HL-60/S4 treated with retinoic acid at 250 ng/mL for 4 days and 3 days (cell line): ENCODE measurements around the gene ADK.
"Not testable (repeated sequence)": the region's sequence is repeated elsewhere in the genome, so short reads cannot be mapped to it uniquely, and the experiment has no call there.

Source experiments
- in situ Hi-C: fragments of 300-500 bp; cut with MboI; formaldehyde crosslinking; loops from 2 replicates; pipeline ENCODE4 v1.7.0; 2022; ENCODE audit warnings: low sequenced_read_pairs

ADK gene

DNA sequence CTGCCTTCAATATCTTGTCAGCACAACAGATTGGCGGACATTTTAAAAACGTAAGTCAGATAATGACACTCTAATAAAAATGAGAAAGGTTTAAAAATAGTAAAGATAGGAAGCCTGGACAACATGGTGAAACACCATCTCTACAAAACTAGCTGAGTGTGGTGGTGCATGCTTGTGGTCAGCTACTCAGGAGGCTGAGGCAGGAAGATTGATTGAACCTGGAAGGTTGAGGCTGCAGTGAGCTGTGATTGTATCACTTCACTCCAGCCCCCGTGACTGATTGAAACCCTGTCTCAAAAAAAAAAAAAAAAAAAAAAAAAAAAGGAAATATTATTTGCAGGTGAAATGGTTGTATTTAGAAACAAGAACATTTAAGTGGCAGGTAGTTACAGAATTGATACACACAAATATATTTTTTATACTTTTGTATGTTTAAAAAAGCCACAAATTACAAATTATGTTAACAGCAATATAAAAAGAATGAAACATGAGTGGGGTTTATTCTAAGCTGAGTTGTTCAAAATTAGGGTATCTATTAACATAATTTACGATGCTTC lies 141.9 kb downstream of the ADK start:
- in situ Hi-C loops, result no loop called here

DNA sequence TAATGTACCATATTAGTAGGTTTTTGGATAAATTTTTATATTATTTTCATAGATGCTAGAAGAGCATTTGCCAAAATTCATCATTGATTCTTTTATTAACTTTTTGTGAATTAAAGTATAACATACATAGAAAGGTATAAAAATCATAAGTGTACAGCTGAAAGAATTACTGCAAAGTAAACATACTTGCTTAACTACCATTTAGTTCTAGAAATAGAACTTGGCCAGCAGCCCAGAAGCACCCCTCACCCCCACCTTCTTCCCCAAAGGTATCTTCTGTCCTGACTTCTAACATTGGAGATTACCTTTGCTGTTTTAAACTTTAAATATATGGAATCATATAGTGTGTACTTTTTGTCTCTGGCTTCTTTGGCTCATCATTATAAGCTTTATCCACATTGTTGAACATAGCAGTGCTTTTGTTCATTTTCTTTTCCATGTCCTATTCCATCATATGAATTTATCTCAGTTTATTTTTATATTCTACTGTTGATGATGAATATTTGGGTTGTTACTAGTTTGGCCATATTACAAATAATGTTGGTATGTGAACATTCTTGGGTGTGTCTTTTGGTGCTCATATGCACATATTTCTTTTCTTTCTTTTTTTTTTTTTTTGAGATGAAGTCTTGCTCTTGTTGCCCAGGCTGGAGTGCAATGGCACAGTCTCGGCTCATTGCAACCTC lies 142.8 kb downstream of the ADK start:
- in situ Hi-C loops, result no loop called here

DNA sequence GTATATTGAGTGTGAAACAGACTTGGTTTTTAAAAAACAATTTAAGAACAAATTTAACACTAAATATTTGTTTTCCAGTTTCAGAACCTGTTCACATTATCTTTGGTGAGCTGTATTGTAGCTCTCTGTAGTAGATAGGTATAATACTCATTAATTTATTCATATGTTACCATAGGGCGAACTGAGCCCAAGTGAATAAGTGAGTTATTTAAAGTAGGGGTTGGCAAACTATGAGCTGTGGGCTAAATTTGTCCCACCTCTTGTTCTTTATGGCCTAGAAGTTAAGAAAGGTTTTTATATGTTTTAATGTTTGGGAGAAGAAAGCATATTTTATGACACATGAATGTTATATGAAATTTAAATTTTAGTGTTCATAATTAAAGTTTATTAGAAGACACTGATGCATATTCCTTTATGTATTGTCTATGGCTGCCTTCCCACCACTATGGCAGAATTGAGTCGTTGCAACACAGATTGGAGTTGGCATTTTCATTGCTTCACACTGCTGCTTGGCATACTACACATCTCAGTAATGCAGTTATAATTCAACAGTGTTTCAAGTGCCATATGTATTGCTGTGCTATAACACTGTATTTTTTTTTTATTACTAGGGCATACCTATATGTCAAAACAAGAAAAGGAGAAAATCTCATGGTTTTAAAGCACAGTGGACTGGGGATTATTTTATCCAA lies 146.5 kb downstream of the ADK start:
- in situ Hi-C loops, result no loop called here

DNA sequence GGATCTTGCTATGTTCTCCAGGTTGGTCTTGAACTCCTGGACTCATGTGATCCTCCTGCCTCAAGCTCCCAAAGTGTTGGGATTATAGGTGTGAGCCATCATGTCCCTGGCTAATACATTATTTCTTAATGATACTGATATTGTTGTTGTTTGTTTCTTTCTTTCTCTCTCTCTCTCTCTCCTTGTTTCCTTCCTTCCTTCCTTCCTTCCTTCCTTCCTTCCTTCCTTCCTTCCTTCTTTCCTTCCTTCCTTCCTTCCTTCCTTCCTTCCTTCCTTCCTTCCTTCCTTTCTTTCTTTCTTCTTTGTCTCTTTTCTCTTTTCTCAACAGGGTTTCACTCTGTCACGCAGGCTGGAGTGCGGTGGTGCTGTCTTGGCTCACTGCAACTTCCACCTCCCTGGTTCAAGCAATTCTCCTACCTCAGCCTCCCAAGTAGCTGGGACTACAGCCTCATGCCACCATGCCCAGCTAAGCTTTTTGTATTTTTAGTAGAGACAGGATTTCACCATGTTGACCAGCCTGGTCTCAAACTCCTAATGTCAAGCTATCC lies 149.1 kb downstream of the ADK start:
- in situ Hi-C loops, result not testable (repeated sequence)

DNA sequence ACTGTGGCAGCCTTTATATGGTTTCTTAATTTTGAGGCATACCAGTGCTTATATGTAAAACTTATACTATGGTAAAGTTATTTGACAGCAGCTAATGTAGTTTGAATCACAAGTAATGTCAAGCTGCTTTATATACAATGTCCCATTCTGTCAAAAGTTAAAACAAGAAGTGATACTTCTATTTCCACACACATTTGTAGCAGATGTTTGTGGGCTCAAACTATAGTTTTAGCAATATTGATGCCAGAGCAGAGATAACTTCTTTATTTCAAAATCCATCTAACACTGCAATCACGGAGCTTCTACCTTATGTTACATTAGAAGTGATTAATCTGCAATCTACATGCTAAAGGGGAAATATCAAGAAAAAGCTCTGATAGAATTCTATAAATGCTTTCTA lies 149.6 kb downstream of the ADK start:
- in situ Hi-C loops, result no loop called here

DNA sequence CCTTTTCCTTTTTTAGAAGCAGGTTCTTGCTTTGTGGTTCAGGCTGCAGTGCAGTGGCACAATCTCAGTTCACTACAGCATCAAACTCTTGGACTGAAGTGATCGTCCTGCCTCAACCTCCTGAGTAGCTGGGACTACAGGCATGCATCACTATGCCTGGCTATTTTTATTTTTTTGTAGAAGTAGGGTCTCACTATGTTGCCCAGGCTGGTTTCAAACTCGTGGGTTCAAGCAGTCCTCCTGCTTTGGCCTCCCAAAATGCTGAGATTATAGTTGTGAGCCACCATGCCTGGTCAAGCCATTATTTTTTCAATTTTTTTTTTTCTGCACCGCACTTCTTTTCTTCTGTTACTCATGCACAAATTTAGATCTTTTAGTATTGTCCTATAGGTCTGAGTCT lies 154.7 kb downstream of the ADK start:
- in situ Hi-C loops, result no loop called here

DNA sequence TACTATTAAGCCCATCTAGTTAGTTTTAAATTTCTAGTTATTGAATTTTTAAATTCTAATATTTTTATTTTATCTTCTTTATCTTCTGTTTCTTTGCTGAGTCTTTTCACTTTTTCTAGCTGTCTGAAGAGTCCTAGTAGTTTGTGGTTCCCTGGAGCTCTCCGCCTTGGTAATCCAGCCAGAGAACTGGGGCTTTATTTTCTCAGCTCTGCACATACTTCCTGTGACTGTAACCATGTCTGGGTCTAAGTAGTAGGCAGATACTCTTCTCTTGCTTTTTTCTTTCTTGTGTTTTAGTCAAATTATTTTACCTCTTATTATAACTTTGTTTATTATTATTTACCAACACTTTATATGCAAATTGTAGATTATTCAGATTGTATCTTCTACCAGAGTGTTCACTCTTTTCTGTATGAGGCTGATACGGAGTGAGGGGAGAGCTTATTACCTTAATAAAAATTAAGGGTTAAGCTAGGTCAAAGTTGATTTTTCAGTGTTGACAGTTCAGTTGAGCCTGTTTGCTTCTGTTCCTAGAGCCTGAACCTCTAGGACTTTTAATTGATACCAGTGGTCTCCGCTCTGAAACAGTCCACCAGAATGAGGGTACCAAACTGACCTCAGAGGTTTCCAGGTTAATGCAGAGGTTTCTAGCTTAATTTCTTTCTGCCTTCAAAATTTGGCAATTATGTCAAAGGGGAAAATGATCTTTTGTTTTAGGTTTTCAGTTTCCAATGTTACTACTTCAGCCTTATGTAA lies 155.4 kb downstream of the ADK start:
- in situ Hi-C loops, result no loop called here

DNA sequence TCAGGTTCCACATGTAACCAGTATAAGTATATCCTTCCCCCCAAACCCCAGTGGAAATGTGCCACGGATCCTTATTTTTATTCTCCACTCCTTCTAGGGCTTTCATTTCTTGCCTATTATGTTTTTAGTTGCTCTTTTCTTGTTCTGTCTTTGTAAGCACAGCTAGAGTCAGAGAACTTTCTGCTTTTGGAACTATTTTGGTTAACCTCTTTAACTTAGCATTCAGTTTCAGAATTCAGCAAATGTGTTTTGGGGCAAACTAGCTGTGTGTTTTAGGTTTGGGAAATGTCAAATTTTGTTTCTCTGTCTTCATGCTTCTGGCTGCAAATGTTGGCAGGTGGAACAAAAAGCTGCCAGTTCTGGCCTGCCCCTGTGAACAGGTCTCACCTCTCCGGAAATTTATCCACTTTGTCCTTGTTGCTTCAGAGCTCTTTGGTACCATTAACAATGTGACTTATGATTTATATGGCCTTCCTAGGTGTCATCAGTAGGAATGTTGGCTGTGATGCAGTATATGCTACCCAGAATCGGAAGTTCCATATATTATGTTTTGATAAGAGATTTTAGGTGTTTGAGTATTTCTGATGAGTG lies 156.1 kb downstream of the ADK start:
- in situ Hi-C loops, result no loop called here

DNA sequence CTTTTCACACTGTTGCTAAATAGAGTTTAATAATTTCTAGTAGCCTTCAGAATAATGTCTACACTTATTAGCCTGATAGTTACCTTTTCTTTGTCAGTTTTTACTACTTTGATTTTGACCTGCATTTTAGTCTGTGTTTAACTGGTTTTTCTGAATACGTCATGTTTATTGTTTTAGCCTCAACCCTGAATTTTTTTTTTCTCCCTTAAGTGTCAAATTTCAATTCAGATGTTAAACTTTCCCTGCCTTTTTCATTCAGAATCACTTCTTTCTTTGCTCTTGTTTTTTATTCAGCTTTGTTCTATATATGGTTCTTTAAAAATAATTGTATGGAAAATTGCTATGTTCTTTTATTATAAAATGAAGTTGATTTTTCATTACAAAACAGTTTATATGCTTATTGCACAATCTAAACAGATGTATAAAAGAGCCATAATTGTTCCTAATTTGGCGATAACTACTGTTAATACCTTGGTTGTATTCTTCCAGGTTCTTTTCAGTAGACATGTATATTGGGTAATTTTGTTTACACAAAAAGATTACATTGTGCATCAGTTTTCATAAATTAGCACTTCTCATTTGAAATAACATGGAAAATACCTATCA lies 159.7 kb downstream of the ADK start:
- in situ Hi-C loops, result no loop called here

DNA sequence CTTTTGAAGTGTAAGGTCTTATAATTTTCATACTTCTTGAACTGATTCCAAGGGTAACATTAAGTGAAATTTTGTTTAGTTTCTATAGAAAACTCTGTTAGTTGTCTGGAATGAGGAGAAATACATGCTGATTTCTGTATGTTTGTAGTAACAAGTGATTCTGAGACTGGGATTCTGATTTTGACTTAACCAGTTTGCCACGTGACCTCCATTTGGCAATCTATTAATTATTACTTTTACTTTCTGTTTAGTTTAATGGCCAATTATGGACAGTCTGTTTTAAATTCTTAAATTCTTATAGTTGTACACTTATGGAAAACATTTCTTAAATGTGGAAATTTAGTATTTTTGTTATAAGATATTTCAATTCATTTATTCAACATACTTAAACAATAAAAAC lies 163.1 kb downstream of the ADK start:
- in situ Hi-C loops, result no loop called here

DNA sequence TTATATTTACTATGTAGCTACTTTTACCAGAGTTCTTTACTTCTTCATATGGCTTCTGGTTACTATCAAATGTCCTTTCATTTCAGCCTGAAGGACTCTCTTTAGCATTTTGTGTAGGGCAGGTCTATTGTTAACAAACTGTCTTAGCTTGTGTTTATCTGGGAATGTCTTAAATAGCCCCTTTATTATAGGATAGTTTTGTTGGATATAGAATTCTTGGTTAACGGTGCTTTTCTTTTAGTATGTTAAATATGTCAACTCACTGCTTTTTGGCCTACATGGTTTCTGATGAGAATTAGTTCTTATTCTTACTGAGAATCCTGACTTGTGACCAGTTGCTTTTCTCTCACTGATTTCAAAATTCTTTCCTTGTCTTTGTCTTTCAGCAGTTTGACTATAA lies 169.0 kb downstream of the ADK start:
- in situ Hi-C loops, result no loop called here

DNA sequence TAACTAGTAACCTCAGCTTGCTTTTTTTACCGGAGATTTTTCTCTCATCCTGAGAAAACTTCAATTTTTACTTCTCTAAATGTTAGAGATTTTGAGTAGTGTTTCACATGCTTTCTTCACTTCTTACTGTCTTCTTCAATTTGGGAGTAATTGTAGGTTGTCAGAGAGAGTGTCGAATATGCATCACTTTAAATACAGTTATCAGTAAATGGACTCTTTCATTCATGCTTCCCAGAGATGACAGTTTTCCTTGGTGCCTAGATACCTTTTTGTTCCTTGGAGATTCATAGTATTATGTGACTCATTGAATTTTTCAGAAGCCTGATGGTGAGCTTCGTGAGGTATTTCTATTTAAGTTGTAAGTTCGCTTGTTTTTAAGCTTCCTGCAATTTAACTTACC lies 169.7 kb downstream of the ADK start:
- in situ Hi-C loops, result no loop called here

DNA sequence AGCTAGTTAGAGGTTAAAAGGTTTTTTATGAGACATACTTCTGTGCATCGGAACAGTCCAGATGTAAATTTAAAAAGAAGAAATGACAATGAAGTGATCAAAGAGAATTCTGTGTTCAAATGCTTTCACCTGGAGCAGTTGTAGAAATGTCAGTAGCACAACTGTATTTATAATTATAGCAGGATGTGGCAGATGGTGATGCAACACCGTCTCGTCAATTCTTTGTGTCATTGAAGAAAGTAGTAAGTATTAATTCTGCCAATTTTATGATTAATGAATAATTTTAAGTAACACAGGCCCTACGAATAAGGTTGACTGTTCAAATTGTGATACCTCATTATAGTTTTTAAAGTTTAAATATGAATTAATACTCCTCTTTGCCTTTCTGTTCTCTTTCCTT lies 171.1 kb downstream of the ADK start:
- in situ Hi-C loops, result no loop called here

DNA sequence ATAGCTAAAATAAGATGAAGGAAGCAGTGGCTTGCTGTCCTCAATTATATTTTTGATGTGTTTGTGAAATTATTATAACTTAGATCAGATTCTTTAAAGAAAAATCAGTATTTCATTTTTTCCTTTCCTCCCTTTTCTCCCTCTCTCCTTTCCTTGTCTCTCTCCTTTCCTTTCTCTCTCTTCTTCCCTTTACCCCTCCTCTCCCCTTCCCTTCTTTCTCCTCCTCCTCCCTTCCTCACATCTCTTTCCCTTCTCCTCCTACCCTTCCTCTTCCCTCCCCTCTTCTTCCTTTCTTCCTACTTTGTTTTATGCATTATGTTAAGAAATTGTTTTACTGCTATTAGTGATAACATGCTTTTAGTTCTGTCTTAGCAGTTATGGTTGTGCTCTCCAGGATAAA lies 171.5 kb downstream of the ADK start:
- in situ Hi-C loops, result no loop called here

DNA sequence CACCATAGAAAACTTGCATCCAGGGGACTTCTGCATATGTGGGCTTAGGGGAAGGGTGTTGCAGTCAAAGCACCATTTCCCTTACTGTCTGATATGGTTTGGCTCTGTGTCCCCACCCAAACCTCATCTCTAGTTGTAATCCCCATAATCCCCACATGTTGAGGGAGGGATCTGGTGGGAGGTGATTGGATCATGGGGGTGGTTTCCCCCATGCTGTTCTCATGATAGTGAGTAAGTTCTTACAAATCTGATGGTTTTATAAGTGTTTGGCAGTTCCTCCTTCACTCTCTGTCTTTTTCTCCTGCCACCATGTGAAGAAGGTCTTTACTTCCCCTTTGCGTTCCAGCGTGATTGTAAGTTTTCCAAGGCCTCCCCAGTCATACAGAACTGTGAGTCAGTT lies 177.4 kb downstream of the ADK start:
- in situ Hi-C loops, result no loop called here

DNA sequence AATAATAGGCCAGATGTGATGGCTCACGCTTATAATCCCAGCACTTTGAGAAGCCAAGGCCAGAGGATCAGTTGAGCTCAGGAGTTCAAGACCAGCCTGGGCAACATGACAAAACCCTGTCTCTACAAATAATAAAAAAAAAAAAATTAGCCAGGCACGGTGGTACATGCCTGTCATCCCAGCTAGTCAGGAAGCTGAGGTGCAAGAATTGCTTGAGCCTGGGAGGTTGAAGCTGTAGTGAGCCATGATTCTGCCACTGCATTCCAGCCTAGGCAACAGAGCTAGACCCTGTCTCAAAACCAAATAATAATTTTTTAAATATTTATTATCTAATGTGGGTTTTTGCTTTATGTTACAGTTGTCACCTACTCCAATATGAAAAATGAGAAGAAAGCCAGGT lies 178.9 kb downstream of the ADK start:
- in situ Hi-C loops, result no loop called here

DNA sequence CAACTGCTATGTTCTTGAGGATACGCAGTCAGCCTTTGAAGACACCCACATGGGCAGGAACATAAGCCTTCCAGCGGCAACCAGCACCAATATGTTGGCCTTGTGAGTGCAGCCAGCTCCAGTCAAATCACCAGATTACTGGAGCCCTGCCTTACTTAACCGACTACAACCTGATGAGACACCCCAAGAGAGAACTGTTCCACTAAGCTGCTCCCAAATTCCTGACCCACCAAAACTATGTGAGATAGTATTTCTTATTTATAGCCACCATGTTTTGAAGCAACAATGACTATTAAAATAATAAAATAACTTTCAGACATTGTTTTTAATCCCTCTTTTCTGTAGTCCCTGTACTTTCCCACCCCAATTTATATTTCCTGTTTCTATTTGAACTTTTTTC lies 179.6 kb downstream of the ADK start:
- in situ Hi-C loops, result no loop called here

DNA sequence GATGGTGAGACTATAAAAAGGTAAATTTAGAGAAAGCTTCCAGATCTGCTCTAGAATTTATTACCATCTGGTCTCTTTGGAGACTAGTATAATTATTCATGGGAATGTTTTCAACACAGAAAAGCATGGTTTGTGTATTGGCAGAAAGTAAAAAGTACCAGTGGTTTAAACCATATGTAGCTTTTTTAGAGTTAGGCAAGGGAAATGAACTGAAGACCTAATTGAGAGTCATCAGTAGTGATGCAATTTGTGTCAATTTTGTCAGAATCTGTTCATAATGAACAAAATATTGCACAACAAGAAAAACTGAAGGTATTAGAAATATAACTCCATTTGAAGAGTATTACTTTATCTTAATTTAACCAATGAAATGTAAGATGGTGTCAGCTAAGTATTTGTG lies 181.4 kb downstream of the ADK start:
- in situ Hi-C loops, result no loop called here

DNA sequence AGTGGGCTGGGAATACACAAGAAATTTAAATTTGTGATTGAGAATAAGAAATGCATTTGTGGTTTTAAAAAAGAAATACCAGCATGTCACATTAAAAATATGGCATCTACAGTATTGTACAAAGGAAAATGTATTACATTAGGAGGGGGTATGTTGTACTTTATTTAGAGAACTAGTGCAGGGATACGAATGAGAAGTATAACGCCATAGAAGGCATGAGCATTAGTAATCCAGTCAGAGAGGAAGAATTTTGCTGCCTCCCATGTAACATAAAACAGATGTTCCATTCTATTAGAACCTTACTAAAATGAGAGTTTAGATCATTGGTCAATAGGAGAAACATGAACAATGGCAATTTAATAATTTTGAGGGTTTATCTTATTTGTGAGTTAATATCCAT lies 182.2 kb downstream of the ADK start:
- in situ Hi-C loops, result no loop called here

DNA sequence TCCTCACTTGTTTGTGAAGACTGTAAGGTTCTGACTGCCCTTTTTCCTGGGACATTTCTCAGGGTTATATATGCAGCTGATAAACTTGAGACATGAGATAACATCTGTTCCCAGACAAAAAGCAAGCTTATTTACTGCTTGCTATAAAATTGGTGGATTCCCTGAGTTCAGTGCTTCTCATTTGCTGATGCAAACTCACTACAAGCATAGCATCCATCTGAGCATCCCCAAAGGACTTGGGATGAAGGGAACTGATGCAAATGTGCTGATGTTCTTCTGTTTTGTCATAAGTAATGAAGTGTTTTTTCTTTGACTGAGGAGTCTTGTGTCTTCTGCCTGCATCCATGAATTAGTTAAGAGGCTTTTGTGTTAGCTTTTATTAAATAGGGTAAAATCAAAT lies 183.2 kb downstream of the ADK start:
- in situ Hi-C loops, result no loop called here

DNA sequence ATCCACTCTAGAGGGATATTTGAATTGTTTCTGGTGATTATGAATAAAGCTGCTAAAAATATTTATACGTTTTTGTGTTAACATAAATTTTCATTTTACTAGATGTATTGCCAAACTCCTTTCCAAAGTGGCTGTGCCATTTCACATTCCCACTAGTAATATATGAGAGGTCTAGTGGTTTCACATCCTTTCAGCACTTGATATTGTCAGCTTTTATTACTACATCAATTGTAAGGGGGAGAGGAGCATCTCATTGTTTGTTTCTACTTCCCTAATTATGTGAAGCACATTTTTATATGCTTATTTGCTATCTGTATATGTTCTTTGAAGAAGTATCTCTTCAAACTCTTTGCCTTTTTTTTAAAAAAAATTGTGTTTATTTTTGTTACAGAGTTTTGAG lies 184.5 kb downstream of the ADK start:
- in situ Hi-C loops, result no loop called here
